CD4-positive, alpha-beta T cell treated with Interleukin-21 for 1 hour (primary cell): ENCODE data around the gene SLX9.
A peak's percentile ranks its signal among the peaks of the same experiment; 100 is the strongest.

Source experiments
- DNase-seq: peaks from one replicate; pipeline ENCODE4 v3.0.0-alpha.2; 2020

SLX9 gene

GRCh38 chr21:44939532-44940115 is at the start of gene SLX9:
Gene SLX9, plus strand, starts transcription at chr21:44940029. Its CDS starts 29 bp downstream, at chr21:44940058.
- DNase-seq: peak; percentile 81

GRCh38 chr21:44890338-44890931 is 49.4 kb upstream of the SLX9 start:
- no peak for DNase-seq

GRCh38 chr21:44890961-44891541 is 48.8 kb upstream of the SLX9 start:
- no peak for DNase-seq

- no peak for DNase-seq
Measured at GRCh38 chr21:44891631-44892031, 48.2 kb upstream of the SLX9 start.

- DNase-seq: no peak
Measured at GRCh38 chr21:44892095-44892494, 47.7 kb upstream of the SLX9 start.

GRCh38 chr21:44892536-44893277 is 47.1 kb upstream of the SLX9 start:
- peak; percentile 82 for DNase-seq

GRCh38 chr21:44893278-44893556 is 46.6 kb upstream of the SLX9 start:
- no peak for DNase-seq

- no peak for DNase-seq
Measured at GRCh38 chr21:44893948-44894656, 45.7 kb upstream of the SLX9 start.

GRCh38 chr21:44894687-44895302 is 45.0 kb upstream of the SLX9 start:
- DNase-seq: no peak

GRCh38 chr21:44895859-44896258 is 44.0 kb upstream of the SLX9 start:
- no peak for DNase-seq

- no peak for DNase-seq
Measured at GRCh38 chr21:44896561-44897286, 43.1 kb upstream of the SLX9 start.

- DNase-seq: no peak
Measured at GRCh38 chr21:44897326-44898010, 42.4 kb upstream of the SLX9 start.

GRCh38 chr21:44898011-44898488 is 41.8 kb upstream of the SLX9 start:
- DNase-seq: no peak

- no peak for DNase-seq
Measured at GRCh38 chr21:44898851-44899767, 40.7 kb upstream of the SLX9 start.

- DNase-seq: no peak
Measured at GRCh38 chr21:44899768-44900558, 39.9 kb upstream of the SLX9 start.

- no peak for DNase-seq
Measured at GRCh38 chr21:44900559-44901251, 39.1 kb upstream of the SLX9 start.

- DNase-seq: no peak
Measured at GRCh38 chr21:44901391-44902074, 38.3 kb upstream of the SLX9 start.
